Progenitor cell of endocrine pancreas (in vitro differentiated cells): ENCODE measurements around the gene PIK3AP1. TPM values are rescaled to one million over a fixed set of nuclear protein-coding genes. Genes with fewer than 3 reads are reported as not detected.
A peak's percentile ranks its signal among the peaks of the same experiment; 100 is the strongest.
"Not testable (repeated sequence)": the region's sequence is repeated elsewhere in the genome, so short reads cannot be mapped to it uniquely, and the experiment has no call there.

ENCODE experiments used
- DNase-seq: peaks from one replicate; pipeline ENCODE4 v3.0.0; 2021; ENCODE audit warnings: low spot score; ENCODE audit not compliant: unreplicated experiment
- H3K27ac Mint-ChIP-seq: 2 replicates; pipeline ENCODE4 v1.8.0; 2021; ENCODE audit warnings: mild to moderate bottlenecking, moderate library complexity, mixed read lengths
- H3K27me3 Mint-ChIP-seq: 2 replicates; pipeline ENCODE4 v1.8.0; 2021; ENCODE audit warnings: mixed read lengths
- H3K36me3 Mint-ChIP-seq: 2 replicates; pipeline ENCODE4 v1.8.0; 2022; ENCODE audit warnings: mixed read lengths; ENCODE audit not compliant: insufficient read depth
- H3K4me1 Mint-ChIP-seq: 2 replicates; pipeline ENCODE4 v1.8.0; 2021; ENCODE audit warnings: low read depth, mixed read lengths
- H3K4me3 Mint-ChIP-seq: 2 replicates; pipeline ENCODE4 v1.8.0; 2021; ENCODE audit warnings: low read depth, mild to moderate bottlenecking, moderate library complexity, mixed read lengths
- H3K9me3 Mint-ChIP-seq: 2 replicates; pipeline ENCODE4 v1.8.0; 2021; ENCODE audit warnings: low read depth, mixed read lengths
- CTCF ChIP-seq: fragments of 200-600 bp; sonication (generic); IDR thresholded peaks from one replicate; pipeline ENCODE4 v1.5.0; 2021; ENCODE audit warnings: antibody characterized with exemption, mild to moderate bottlenecking; ENCODE audit not compliant: unreplicated experiment
- total RNA-seq: library from RNA; stranded (reverse); gene quantifications from 2 replicates; pipeline ENCODE4 v1.2.1, GENCODE V29; 2021

The PIK3AP1 gene
- total RNA-seq, 1 donor from 2014 or later, result 40.0 TPM

GRCh38 chr10:96740579-96741281 lies 20.4 kb upstream of the PIK3AP1 start:
- Mint-ChIP-seq H3K36me3 (no peaks in the 10 kb centered on the region), H3K27ac (no peak overlapping the region), H3K4me1 (no peaks in the 10 kb centered on the region), H3K27me3 (peaks cover 8% of the 10 kb centered on the region), H3K4me3 (no peak overlapping the region), H3K9me3 (no peaks in the 10 kb centered on the region)
- TF ChIP-seq CTCF, result no peak
- DNase-seq, result no peak

DNA sequence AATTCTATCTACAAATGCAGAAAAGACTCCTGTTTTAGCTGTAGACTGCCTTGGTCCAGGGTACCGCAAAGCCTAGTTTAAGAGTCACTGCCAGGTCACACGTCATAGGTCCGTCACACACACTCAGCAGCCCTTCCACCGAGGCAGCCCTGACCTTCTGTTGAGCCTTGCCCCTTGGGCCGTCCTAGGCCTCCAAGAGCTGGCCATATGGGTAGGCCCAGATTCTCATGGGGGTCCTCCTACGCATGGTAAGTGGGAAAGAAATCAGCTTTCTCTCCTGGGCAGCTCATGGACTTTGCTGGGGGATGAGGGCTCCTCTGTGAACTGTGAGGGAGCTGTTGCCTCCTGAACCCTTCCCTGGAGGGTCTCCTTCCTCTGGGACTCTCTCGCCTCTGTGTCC lies 19.8 kb upstream of the PIK3AP1 start:
- Mint-ChIP-seq H3K4me1 (peaks cover 3% of the 10 kb centered on the region), H3K9me3 (no peaks in the 10 kb centered on the region), H3K27me3 (peaks cover 14% of the 10 kb centered on the region), H3K36me3 (no peaks in the 10 kb centered on the region), H3K4me3 (no peak overlapping the region), H3K27ac (no peak overlapping the region)
- DNase-seq, result no peak
- no peak for TF ChIP-seq CTCF

DNA sequence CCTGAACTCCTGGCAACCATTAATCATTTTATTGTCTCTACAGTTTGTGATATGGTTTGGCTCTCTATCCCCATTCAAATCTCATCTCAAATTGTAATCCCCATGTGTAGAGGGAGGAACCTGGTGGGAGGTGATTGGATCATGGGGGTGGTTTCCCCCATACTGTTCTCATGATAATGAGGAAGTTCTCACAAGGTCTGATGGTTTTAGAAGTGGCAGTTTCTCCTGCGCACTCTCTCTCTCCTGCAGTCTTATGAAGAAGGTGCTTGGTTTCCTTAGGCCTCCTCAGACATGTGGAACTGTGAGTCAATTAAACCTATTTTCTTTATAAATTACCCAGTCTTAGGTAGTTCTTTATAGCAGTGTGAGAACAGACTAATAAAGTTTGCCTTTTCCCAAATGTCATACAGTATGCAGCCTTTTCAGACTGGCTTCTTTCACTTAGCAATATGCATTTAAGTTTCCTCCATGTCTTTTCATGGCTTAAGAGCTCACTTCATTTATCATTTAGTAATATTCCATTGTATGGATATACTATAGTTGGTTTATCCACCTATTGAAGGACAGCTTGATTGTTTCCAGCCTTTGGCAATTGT lies 17.1 kb upstream of the PIK3AP1 start:
- not testable (repeated sequence) for H3K4me1 Mint-ChIP-seq, DNase-seq, H3K36me3 Mint-ChIP-seq, H3K4me3 Mint-ChIP-seq, H3K27ac Mint-ChIP-seq, H3K9me3 Mint-ChIP-seq
- peaks cover 34% of the 10 kb centered on the region for H3K27me3 Mint-ChIP-seq

DNA sequence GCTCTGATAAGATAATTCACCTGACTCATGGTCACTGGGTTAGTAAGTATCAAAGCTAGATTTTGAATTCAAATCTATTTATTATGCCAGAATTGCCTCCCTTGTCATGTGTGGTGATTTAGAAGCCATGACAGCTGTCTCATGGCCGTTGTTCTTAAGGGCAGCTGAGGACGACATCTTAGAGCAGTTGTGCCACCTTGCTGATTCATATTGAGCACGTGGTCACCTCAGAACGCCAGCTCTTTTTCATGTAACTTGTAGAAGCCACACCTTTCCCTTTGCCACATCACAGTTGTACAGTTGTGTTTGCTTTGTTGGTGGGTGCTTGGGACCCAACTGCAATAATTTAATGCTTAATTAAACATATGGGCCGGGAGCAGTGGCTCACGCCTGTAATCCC lies 4.3 kb upstream of the PIK3AP1 start:
- Mint-ChIP-seq H3K9me3 (peaks cover 3% of the 10 kb centered on the region), H3K4me1 (peaks cover 11% of the 10 kb centered on the region), H3K36me3 (no peaks in the 10 kb centered on the region), H3K27me3 (peaks cover 7% of the 10 kb centered on the region), H3K27ac (no peak overlapping the region), H3K4me3 (no peak overlapping the region)
- DNase-seq, result no peak
- TF ChIP-seq CTCF, result no peak

DNA sequence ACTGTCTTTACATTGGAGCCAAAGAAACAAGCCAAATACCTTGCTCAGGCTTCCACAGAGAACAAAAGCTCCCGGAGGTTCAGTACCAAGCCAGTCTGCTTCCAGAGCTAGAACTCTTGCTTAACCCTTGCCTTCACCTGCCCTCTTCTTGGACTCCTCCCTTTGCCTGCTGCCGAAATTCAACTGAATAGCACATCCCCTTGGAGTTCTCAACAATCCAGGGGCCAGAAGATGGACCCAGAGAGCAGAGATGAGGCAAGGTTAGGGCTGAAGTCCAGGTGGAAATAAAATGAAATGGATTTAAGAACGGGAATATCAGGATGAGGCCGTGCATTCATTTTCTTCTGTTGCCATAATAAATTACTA lies 876 bp upstream of the PIK3AP1 start:
- TF ChIP-seq CTCF, result peak; percentile 7
- peaks cover 6% of the 10 kb centered on the region for H3K36me3 Mint-ChIP-seq
- peaks cover 3% of the 10 kb centered on the region for H3K9me3 Mint-ChIP-seq
- H3K27ac Mint-ChIP-seq, result no peak overlapping the region
- peak overlapping the region; percentile 75 for H3K4me3 Mint-ChIP-seq
- H3K27me3 Mint-ChIP-seq, result peaks cover 7% of the 10 kb centered on the region
- no peak for DNase-seq
- peaks cover 26% of the 10 kb centered on the region for H3K4me1 Mint-ChIP-seq
